ENCODE measurements around the gene LMF2. TPM values are rescaled to one million over a fixed set of nuclear protein-coding genes. Genes with fewer than 3 reads are reported as not detected.

LMF2 gene
- total RNA-seq, 1 experiment from 2014 or later, result 28.7 TPM

DNA sequence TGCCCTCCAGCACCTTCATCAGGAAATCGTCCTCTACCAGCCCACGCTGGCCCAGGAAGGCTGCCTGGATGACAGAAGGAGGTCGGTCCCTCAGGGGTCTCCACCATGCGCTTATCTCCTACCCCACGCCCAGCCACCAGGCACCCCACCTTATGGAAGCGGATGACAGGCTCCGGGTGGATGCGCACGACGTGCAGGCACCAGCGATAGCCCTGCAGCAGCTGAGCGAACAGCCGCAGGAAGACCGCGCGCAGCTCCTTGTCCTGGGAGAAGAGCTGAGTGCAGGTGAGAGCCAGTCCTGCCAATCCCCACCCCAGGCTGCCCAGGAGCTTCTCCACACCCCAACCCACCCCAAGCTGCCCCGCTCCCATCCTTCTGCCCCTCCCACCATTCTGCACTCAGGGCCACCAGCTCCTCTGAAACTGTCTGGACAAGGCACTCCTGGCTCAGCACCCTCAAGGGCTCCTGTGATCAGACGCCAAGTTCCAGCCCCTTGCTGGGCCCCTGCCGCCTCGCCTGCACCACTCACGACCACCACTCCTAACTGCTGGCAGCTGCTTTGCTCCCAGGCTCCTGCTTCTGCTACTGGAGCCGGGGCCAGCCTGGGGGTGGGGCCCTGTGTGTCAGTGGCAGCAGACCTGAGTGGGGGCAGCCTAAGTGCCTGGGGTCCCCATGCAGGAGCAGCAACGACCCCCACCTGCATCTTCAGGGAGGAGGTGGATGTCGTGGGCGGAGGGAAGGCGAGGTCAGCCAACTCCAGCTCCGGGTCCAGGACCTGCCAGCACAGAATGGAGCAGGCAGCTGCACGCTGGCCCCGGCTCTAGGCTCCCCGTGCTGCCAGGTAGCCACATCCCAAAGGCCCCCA, 42.2 kb downstream of the LMF2 start:
- no peak for DNase-seq (ENCODE audit: low spot score)

DNA sequence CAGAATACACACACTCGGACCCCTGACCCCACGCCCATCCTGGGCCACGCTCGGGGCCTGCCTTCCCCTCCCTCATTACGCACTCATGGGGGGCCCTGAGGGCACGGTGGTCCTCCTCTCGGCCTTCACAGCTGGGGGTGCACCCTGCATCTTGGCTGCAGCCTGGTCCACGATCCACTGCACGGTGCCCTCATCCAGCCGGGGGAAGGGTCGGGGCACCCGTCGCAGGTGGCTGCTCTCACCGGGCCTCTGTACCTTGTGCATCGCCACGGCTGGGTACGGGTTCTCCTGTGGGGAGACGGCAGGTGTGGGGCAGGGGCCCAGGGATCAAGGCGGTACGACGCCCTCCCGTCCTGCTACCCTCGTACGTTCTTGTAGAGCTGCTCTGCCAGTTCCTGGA, 43.1 kb downstream of the LMF2 start:
- DNase-seq (ENCODE audit: low spot score), result no peak

DNA sequence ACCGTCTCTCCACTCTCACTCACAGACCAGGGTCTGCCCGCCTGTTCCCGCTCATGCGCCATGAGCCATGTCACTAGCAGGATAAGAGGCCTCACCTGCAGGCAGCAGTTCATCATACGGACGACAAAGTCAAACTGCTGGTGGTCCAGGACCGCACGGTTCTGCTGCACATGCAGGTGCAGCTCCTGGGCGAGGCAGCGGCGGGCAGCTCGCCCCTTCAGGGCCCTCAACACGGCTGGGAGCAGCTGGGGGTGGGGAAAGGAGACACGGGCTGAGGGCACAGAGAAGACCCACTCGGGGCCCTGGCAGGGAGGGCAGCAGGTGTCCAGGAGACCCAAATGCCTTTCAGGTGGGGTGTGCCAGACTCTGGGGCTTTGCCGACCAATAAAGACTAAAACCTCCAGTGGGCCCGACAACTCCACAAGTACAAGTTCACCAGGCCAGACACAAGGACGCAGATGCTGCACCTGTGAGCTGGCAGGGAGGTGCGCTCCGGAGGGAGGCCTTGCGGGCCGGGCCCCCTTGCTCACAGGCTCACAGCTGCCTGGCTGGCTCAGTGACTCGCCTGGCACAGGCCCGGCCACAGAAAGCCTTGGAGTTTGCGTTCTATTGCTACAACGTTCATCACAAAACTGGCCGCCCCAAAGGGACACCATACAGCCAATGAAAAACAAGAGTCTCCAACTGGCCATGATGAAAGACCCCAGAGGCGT, 44.2 kb downstream of the LMF2 start:
- no peak for DNase-seq (ENCODE audit: low spot score)

DNA sequence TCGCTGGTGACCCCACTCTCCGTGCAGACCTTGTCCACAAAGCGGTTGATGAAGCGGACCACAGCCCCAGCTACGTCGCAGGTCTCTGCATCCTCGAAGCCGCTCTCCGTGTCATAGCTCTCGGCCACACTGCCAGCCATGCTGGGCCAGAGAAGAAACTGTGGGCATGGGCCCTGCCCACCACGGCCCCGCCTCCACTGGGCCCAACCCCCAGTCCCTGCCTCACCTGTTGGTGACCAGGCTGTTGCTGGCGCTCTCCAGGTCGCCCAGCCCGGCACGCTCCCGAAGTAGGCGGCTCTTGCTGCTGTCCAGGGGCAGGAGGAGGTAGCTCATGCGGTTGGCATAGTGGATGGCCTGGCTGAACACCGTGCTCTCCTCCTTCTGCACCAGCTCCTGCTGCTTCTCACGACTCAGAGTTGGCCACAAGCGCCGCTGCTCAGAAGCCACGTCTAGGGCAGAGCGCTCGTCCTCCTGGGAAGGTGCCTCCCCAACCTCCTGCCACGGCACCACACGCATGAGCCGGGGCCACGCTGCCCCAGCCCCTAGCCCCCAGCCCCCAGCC, 45.4 kb downstream of the LMF2 start:
- no peak for DNase-seq (ENCODE audit: low spot score)

DNA sequence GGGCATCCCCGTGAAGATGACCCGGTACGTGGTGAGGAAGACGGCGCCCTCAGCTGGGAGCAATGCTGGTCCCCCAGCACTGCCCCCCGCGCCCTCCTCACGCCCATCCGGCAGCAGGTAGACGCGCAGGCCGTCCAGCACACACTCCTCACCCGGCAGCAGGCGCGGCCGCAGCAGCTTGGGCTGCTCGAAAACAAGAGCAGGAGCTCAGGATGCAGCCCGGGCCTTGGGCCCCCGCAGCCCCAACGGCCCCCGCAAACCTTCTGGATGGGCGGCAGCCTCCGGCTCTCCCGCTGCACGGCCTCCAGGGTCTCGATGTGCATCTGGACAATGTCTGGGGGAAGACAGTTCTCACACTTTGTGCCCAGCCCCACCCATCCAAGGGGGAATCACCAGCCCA, 46.0 kb downstream of the LMF2 start:
- DNase-seq (ENCODE audit: low spot score), result no peak

DNA sequence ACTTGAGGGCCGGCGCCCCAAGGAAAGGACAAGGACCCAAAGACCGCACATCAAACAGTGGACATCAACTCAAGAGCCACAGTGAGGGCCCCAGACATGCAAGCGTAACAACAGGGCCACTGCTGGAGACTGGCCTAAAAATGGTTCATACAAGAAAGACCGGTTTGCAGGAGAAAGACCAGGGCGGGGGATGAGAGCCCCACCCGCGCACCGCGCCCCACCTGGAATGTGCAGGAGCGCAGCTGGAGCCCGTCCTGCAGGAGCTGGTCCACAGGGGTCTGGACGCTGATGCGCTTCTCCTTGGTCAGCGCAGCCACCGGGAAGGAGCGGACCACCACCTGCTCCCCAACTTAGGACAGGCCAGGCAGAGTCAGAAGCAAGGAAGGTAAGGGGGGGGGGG, 46.6 kb downstream of the LMF2 start:
- no peak for DNase-seq (ENCODE audit: low spot score)

DNA sequence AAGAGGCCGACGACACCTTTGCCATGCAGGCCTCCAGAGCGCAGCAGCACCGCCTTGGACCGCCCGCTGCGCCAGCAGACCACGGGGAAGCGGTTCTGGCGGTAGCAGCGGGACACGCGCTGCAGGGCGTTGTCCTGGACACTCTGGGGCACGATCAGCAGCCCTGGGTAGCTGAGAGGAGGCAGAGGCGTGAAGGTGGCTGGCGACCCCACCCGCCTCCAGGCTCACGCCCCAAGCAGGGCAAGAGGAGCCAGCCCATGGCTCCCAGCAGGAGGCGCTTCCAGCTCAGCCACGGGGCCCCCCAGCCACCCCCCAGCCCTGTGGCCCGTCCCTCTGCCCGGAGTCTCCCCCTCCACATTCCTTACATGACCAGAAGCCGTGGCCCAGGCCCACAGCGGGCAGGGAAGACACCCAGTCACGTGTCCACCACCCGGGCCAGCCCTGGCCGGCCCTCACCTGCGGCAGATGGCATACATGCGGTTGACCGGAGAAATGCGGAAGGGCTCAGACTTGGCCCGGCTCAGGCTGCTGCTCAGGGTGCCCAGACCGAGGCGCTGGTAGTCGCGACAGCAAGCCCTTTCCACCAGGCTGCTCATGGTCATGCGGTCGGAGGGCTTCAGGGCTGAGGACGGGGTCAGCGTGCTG, 47.9 kb downstream of the LMF2 start:
- no peak for DNase-seq (ENCODE audit: low spot score)

DNA sequence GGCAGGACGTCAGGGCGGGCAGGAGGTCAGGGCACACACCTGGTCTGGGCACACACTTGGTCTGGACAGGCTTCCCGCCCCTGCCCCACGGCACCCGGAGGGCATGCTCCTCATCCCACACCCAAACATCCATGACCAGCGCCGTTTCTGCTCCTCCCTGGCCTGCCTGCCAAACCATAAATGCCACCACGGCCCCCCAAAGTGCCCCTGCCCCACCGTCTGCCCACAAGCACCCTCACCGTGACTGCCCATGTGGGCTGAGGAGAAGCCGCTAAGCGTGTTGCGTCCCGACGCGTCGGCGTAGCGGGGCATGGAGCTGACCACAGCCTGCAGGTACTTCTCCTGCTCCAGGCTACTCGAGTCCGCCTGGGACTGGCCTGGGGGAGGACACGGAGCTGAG, 48.5 kb downstream of the LMF2 start:
- no peak for DNase-seq (ENCODE audit: low spot score)

DNA sequence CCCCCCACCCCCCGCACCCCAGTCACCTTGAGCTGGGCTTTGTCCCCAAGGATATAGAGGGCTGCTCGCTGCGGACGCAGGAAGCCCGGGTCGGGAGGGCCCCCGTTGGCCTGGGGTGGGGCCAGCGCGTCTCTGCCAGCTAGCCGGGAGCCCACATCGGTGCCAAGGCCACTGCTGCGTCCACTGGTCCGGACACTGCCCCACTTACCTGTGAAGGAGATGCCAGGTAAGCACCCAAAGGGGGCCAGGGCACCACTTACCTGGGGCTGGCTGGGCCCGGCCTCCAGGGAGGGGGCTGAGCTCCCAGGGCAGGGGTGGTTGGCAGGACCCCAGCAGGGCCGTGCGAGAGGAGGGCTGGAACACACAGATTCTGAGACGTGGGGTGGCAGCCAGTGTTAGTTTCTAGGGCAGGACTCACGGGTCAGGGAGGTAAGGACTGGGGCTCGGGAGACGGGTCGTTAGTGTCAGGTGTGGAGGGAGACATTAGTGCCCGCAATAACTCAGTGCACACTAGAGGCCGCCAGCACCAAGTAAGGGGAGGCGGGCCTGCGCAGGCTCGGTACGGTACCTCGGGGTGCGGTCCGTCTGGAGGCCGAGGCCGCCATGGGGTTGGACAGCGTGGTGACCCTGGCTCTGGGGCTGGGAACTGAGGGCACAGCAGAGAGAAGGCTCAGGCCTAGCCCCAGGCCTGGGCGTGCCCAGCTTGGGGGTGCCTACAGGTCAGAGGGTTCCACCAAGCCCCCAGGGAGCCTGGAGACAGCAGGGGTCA, 50.9 kb downstream of the LMF2 start:
- no peak for DNase-seq (ENCODE audit: low spot score)

DNA sequence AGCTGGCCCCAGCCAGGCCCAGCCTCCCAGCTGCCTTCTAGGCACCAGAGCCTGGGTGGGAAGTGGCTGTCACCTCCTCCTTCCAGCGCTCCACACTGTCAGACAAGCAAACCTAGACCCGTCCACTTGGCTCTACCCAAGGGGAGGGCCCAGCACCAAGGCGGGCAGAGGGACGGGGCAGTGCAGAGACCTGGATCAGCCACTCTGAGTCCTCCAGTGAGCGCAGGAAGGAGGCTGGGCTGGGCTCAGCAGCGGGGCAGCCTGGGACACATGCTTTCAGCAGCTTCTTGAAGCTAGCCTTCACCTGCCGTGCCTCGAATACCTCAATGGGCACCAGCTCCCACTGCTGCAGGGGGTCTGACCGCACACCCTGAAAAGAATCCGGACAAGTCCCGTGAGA, 51.5 kb downstream of the LMF2 start:
- DNase-seq (ENCODE audit: low spot score), result no peak

DNA sequence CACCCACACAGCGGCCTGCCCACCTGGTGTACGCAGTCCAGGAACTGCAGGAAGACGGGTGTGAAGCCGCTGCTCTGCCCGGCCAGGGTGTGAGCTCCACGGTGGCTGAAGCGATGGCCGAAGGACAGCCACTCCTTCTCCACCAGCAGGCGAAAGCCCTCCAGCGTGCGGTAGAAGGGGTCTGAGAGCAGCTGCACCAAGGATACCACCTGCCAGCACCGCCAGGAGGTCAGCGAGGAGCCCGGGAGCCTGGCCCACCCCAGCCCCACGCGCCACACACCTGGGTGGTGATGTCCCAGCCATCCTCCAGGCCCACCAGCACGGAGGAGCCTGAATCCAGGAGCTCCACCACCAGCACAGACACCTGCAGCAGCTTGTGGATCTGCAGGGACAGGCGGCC, 52.3 kb downstream of the LMF2 start:
- no peak for DNase-seq (ENCODE audit: low spot score)

DNA sequence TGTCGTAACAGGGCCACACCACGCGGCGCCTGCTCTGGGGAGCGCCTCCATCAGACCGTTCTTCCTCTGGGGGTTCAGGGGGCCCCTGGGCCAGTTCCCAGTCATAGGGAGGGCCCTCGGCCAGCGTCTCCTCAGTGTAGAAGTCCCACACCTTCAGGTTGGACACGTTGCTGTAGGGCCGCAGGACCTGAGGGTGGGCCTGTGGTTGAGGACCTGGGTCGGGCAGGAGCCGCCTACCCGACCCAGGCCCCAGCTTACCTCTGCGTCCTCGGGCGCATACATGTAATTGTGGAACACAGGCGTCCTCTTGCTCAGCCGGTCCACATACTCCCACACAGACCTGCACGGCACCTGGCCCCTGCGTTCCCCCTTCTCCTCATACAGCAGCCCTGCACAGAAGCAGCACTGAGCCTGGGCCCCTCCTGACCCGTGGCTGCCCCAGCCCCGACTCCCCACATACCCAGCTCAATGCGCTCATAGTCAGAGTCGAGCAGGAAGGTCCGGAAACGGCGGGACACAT, 52.9 kb downstream of the LMF2 start:
- no peak for DNase-seq (ENCODE audit: low spot score)

Other genes starting within 250 kb of the LMF2 start
- gene MAPK12, start 246.0 kb downstream of the LMF2 start, total RNA-seq (2014; rRNA removed; shearing (Covaris generic)), result 31.4 and 32.2 TPM in 2 replicates
- gene MAPK11, start 237.3 kb downstream of the LMF2 start, total RNA-seq (2014; rRNA removed; shearing (Covaris generic)), result 13.4 and 15.4 TPM in 2 replicates
- gene PLXNB2, start 200.1 kb downstream of the LMF2 start, total RNA-seq (2014; rRNA removed; shearing (Covaris generic)), result 64.9 and 65.0 TPM in 2 replicates
- gene DENND6B, start 180.7 kb downstream of the LMF2 start, total RNA-seq (2014; rRNA removed; shearing (Covaris generic)), result 1.2 and 2.9 TPM in 2 replicates
- 28.0 and 36.6 TPM in 2 replicates for gene PPP6R2, start 164.4 kb downstream of the LMF2 start, total RNA-seq (2014; rRNA removed; shearing (Covaris generic))
- gene SBF1, start 32.7 kb downstream of the LMF2 start, total RNA-seq (2014; rRNA removed; shearing (Covaris generic)), result 43.0 and 48.2 TPM in 2 replicates
- not detected in 2 replicates for gene ADM2, start 26.2 kb downstream of the LMF2 start, total RNA-seq (2014; rRNA removed; shearing (Covaris generic))
- not detected in 2 replicates for gene MIOX, start 20.8 kb downstream of the LMF2 start, total RNA-seq (2014; rRNA removed; shearing (Covaris generic))
- 51.8 and 55.6 TPM in 2 replicates for gene NCAPH2, start 522 bp upstream of the LMF2 start, total RNA-seq (2014; rRNA removed; shearing (Covaris generic))
- 8.0 and 9.5 TPM in 2 replicates for gene SCO2, start 17.9 kb upstream of the LMF2 start, total RNA-seq (2014; rRNA removed; shearing (Covaris generic))
- 0.10 and 0.31 TPM in 2 replicates for gene TYMP, start 22.3 kb upstream of the LMF2 start, total RNA-seq (2014; rRNA removed; shearing (Covaris generic))
- gene KLHDC7B, start 38.2 kb upstream of the LMF2 start, total RNA-seq (2014; rRNA removed; shearing (Covaris generic)), result 0.17 TPM in 1 of 2 replicates, not detected in the other
- gene SYCE3, start 55.2 kb upstream of the LMF2 start, total RNA-seq (2014; rRNA removed; shearing (Covaris generic)), result 2.5 TPM in 1 of 2 replicates, not detected in the other
- gene CPT1B, start 70.7 kb upstream of the LMF2 start, total RNA-seq (2014; rRNA removed; shearing (Covaris generic)), result 6.4 and 13.8 TPM in 2 replicates
- gene CHKB, start 75.1 kb upstream of the LMF2 start, total RNA-seq (2014; rRNA removed; shearing (Covaris generic)), result 27.9 and 30.7 TPM in 2 replicates
- 7.9 and 10.8 TPM in 2 replicates for gene MAPK8IP2, start 93.1 kb upstream of the LMF2 start, total RNA-seq (2014; rRNA removed; shearing (Covaris generic))
- gene ARSA, start 120.5 kb upstream of the LMF2 start, total RNA-seq (2014; rRNA removed; shearing (Covaris generic)), result 12.8 and 14.3 TPM in 2 replicates
- 0.84 and 0.98 TPM in 2 replicates for gene SHANK3, start 165.1 kb upstream of the LMF2 start, total RNA-seq (2014; rRNA removed; shearing (Covaris generic))
- not detected in 2 replicates for gene ACR, start 230.5 kb upstream of the LMF2 start, total RNA-seq (2014; rRNA removed; shearing (Covaris generic))